Endothelial cell of umbilical vein (primary cell): ENCODE measurements around the gene PTGFRN. TPM values are rescaled to one million over a fixed set of nuclear protein-coding genes. Genes with fewer than 3 reads are reported as not detected.

ENCODE experiments used
- BruUV-seq: library from RNA; stranded (reverse); fragments of 400-500 nt; replicated peaks from 2 replicates; lab custom pipeline; 2021; lab: Mats Ljungman, UMichigan
- CTCF ChIA-PET: fragments of 300-600, 350-600 bp; sonication (Branson Sonifier 250); formaldehyde crosslinking; loops from one replicate; lab custom pipeline; 2021; ENCODE audit warnings: antibody characterized with exemption, inconsistent platforms; lab: Charles Lee
- POLR2A ChIA-PET: fragments of 300-600, 350-600 bp; sonication (Branson Sonifier 250); formaldehyde crosslinking; loops from one replicate; lab custom pipeline; 2021; ENCODE audit warnings: antibody characterized with exemption, inconsistent platforms; lab: Charles Lee
- DNase-seq: peaks from one replicate; pipeline ENCODE4 v3.0.0-alpha.2; 2011; ENCODE audit warnings: low read depth, low spot score
- FAIRE-seq: peaks from 2 replicates; lab custom pipeline; 2011; peaks lifted over from hg19 to GRCh38; lab: Jason Lieb, UNC
- H2AFZ ChIP-seq: 2 replicates; pipeline ENCODE4 v1.6.0; 2012; ENCODE audit warnings: low read depth, low read length, control low read depth, inconsistent platforms
- H3K27ac ChIP-seq: 2 replicates; pipeline ENCODE4 v1.5.1; 2011; ENCODE audit warnings: low read depth, mild to moderate bottlenecking, control low read depth, low read length, moderate library complexity; ENCODE audit not compliant: insufficient read depth
- H3K27me3 ChIP-seq, 2 experiments: 2 replicates each; pipeline versions ENCODE4 v1.6.0 to v1.6.1; 2011; ENCODE audit warnings: low read length in 2 of 2, mixed read lengths in 1 of 2; ENCODE audit not compliant: control insufficient read depth in 2 of 2, insufficient read depth in 2 of 2
- H3K36me3 ChIP-seq, 2 experiments: 2 replicates in 1 of 2; 3 replicates in 1 of 2; pipeline ENCODE4 v1.5.1; 2011; ENCODE audit warnings: low read length in 2 of 2, mild to moderate bottlenecking in 1 of 2, moderate library complexity in 1 of 2; ENCODE audit not compliant: control insufficient read depth in 2 of 2, insufficient read depth in 2 of 2; ENCODE audit errors: extremely low read depth in 1 of 2
- H3K4me1 ChIP-seq: 3 replicates; pipeline ENCODE4 v1.5.1; 2011; ENCODE audit warnings: mild to moderate bottlenecking, low read length; ENCODE audit not compliant: control insufficient read depth, insufficient read depth; ENCODE audit errors: extremely low read depth
- H3K4me2 ChIP-seq: 2 replicates; pipeline ENCODE4 v1.6.1; 2011; ENCODE audit warnings: low read length, control low read depth, mixed read lengths; ENCODE audit not compliant: insufficient read depth
- H3K4me3 ChIP-seq, 3 experiments: fragments of 200-600 bp in 1 of 3; sonication (generic), shearing (Covaris generic) in 1 of 3; replicated peaks in 1 of 3; 2 replicates each; pipeline ENCODE4 v1.5.1; 2011 to 2016; ENCODE audit warnings: control low read depth in 3 of 3, low read length in 3 of 3, mild to moderate bottlenecking in 2 of 3, inconsistent platforms in 1 of 3, low read depth in 1 of 3, moderate library complexity in 1 of 3; ENCODE audit not compliant: insufficient read depth in 1 of 3
- H3K79me2 ChIP-seq: 2 replicates; pipeline ENCODE4 v1.6.0; 2012; ENCODE audit warnings: low read length, inconsistent platforms; ENCODE audit not compliant: control insufficient read depth, insufficient read depth
- H3K9ac ChIP-seq: replicated peaks from 2 replicates; pipeline ENCODE3; 2011; ENCODE audit warnings: low read length, control low read depth; ENCODE audit not compliant: insufficient read depth; ENCODE audit errors: extremely low read depth
- H3K9me1 ChIP-seq: replicated peaks from 3 replicates; pipeline ENCODE4 v1.6.0; 2011; ENCODE audit warnings: mild to moderate bottlenecking, low read length; ENCODE audit not compliant: control insufficient read depth, insufficient read depth; ENCODE audit errors: extremely low read depth
- H3K9me3 ChIP-seq: replicated peaks from 2 replicates; pipeline ENCODE4 v1.5.1; 2012; ENCODE audit warnings: low read length, inconsistent platforms; ENCODE audit not compliant: control insufficient read depth, insufficient read depth
- H4K20me1 ChIP-seq: replicated peaks from 2 replicates; pipeline ENCODE3; 2011; ENCODE audit warnings: mild to moderate bottlenecking, low read length; ENCODE audit not compliant: control insufficient read depth, insufficient read depth; ENCODE audit errors: extremely low read depth
- EZH2 ChIP-seq: IDR thresholded peaks from 2 replicates; pipeline ENCODE4 v1.6.1; 2012; ENCODE audit warnings: borderline replicate concordance, low read depth, mild to moderate bottlenecking, moderate library complexity, low read length, inconsistent platforms; ENCODE audit not compliant: severe bottlenecking
- FOS ChIP-seq: IDR thresholded peaks from 2 replicates; pipeline ENCODE4 v1.6.1; 2011; ENCODE audit warnings: mild to moderate bottlenecking, low read length, moderate library complexity, borderline replicate concordance; ENCODE audit not compliant: insufficient read depth
- GATA2 ChIP-seq: IDR thresholded peaks from 2 replicates; pipeline ENCODE4 v1.7.0; 2011; ENCODE audit warnings: low read depth, mild to moderate bottlenecking, moderate library complexity, mixed read lengths, low read length; ENCODE audit not compliant: insufficient read length, insufficient read depth
- JUN ChIP-seq: IDR thresholded peaks from 2 replicates; pipeline ENCODE4 v1.6.1; 2011; ENCODE audit warnings: borderline replicate concordance, low read depth; ENCODE audit not compliant: insufficient read length, insufficient read depth
- MYC ChIP-seq: IDR thresholded peaks from one replicate; pipeline ENCODE4 v1.6.1; 2011; ENCODE audit warnings: mild to moderate bottlenecking, low read depth, low read length
- POLR2A ChIP-seq: IDR thresholded peaks from 2 replicates; pipeline ENCODE4 v1.6.1; 2012; ENCODE audit warnings: low read depth, mild to moderate bottlenecking, control low read depth, low read length
- dilution Hi-C: fragments of 300-500 bp; cut with MboI; formaldehyde crosslinking; loops from one replicate; pipeline ENCODE4 v1.15.0; 2019; ENCODE audit warnings: low sequenced_read_pairs; ENCODE audit not compliant: extremely low pct_ligation_motif_present
- intact Hi-C: fragments of 100-400 bp; cut with micrococcal nuclease; formaldehyde crosslinking; loops from one replicate; pipeline ENCODE4 v1.10.0; 2022
- polyA plus RNA-seq, 4 experiments: library from polyadenylated mRNA; depleted of rRNA in 3 of 4; stranded (reverse) in 3 of 4; unstranded in 1 of 4; fragments of >200 nt; gene quantifications; 2 replicates each; pipeline versions ENCODE4 v1.2.1 to v1.2.3, GENCODE V29; 2011 to 2012; ENCODE audit warnings: missing spikeins in 1 of 4
- total RNA-seq: library from RNA; stranded (reverse); gene quantifications from 2 replicates; pipeline ENCODE4 v1.2.3, GENCODE V29; 2021
- TF ChIP-seq, protein P1 (sequence below): IDR thresholded peaks from 2 replicates; pipeline ENCODE4 v1.6.1; 2011; ENCODE audit not compliant: insufficient read depth, insufficient read length
- TF ChIP-seq, protein P2 (sequence below), 2 donors: IDR thresholded peaks; 1 replicate in 1 of 2; 2 replicates in 1 of 2; pipeline ENCODE4 v1.5.1; 2011; ENCODE audit warnings: low read length in 2 of 2, mild to moderate bottlenecking in 2 of 2, moderate library complexity in 2 of 2, control low read depth in 1 of 2, inconsistent platforms in 1 of 2, low read depth in 1 of 2; ENCODE audit not compliant: insufficient read depth in 1 of 2; ENCODE audit errors: extremely low read depth in 1 of 2

The PTGFRN gene
- total and polyA plus RNA-seq, 2 donors (not counting 3 experiments of a cell fraction or from before 2014, with no cell fraction given) = 39.6 to 60.7 TPM

DNA sequence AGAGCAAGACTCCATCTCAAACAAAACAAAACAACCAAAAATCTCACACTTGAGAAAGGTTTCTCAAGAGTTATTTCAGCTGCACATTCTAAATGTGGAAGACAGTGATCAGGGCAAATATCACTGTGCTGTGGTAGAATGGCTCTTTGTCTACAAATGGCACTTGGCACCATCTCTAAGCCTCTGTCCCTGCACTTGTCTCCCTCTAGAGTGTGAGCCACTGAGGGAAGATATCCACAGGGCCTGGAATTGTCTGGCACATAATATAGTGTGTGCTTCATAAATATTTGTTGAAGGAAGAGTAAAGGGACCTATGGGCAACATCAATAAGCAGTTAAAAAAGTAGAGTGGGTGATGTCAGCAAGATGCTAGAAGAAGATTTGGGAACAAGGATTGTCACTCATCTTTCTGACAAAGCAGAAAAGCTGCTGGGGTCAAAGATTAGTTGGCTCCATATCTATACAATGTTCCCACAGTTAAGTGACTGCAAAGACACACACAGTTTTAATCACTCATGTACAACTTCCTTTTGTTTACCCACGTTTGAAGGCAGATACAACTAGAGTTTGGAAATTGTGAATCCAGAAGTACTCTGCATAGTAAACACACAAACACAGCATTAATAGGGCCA lies 110.9 kb downstream of the PTGFRN start:
- Histone ChIP-seq H3K4me1 (peaks cover 2% of the 10 kb centered on the region), H3K9me3 (no peaks in the 10 kb centered on the region), H3K27me3 (peaks cover 2% of the 10 kb centered on the region in 2 experiments), H3K27ac (no peak overlapping the region), H2AFZ (no peak overlapping the region), H3K9ac (no peak overlapping the region), H3K4me2 (no peak overlapping the region), H3K9me1 (no peaks in the 10 kb centered on the region), H3K79me2 (no peaks in the 10 kb centered on the region), H3K4me3 (no peak overlapping the region), H3K36me3 (no peaks in the 10 kb centered on the region), H4K20me1 (no peaks in the 10 kb centered on the region)
- DNase-seq = no peak
- TF ChIP-seq POLR2A = no peak
- no peak for TF ChIP-seq FOS
- TF ChIP-seq, protein P1, sequence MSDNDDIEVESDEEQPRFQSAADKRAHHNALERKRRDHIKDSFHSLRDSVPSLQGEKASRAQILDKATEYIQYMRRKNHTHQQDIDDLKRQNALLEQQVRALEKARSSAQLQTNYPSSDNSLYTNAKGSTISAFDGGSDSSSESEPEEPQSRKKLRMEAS = no peak
- TF ChIP-seq MYC = no peak
- TF ChIP-seq JUN = no peak
- TF ChIP-seq, protein P2, sequence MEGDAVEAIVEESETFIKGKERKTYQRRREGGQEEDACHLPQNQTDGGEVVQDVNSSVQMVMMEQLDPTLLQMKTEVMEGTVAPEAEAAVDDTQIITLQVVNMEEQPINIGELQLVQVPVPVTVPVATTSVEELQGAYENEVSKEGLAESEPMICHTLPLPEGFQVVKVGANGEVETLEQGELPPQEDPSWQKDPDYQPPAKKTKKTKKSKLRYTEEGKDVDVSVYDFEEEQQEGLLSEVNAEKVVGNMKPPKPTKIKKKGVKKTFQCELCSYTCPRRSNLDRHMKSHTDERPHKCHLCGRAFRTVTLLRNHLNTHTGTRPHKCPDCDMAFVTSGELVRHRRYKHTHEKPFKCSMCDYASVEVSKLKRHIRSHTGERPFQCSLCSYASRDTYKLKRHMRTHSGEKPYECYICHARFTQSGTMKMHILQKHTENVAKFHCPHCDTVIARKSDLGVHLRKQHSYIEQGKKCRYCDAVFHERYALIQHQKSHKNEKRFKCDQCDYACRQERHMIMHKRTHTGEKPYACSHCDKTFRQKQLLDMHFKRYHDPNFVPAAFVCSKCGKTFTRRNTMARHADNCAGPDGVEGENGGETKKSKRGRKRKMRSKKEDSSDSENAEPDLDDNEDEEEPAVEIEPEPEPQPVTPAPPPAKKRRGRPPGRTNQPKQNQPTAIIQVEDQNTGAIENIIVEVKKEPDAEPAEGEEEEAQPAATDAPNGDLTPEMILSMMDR (IDR thresholded peaks at IDR 0.05; ENCODE audit: extremely low read depth in 1 of 2, insufficient read depth in 1 of 2, low read depth in 1 of 2, low read length in 2 of 2) = no peak
- no peak for TF ChIP-seq GATA2
- no peak for TF ChIP-seq EZH2
- no peak for FAIRE-seq
- dilution Hi-C loops (no loop called here), intact Hi-C loops (no loop called here)
- no TSS peak for BruUV-seq
- ChIA-PET CTCF (interaction anchor here (1.0 kb wide), 1 partner anchor 11 kb away, joined by 3 read pairs; no protein-coding TSS in a partner anchor), POLR2A (no interaction called here)
